Measurements from ENCODE around the gene VARS2. TPM values are rescaled to one million over a fixed set of nuclear protein-coding genes. Genes with fewer than 3 reads are reported as not detected.

The VARS2 gene
- total and polyA plus RNA-seq, 2 donors (not counting 1 experiment from before 2014, with no cell fraction given), result 27.1 to 41.6 TPM

DNA sequence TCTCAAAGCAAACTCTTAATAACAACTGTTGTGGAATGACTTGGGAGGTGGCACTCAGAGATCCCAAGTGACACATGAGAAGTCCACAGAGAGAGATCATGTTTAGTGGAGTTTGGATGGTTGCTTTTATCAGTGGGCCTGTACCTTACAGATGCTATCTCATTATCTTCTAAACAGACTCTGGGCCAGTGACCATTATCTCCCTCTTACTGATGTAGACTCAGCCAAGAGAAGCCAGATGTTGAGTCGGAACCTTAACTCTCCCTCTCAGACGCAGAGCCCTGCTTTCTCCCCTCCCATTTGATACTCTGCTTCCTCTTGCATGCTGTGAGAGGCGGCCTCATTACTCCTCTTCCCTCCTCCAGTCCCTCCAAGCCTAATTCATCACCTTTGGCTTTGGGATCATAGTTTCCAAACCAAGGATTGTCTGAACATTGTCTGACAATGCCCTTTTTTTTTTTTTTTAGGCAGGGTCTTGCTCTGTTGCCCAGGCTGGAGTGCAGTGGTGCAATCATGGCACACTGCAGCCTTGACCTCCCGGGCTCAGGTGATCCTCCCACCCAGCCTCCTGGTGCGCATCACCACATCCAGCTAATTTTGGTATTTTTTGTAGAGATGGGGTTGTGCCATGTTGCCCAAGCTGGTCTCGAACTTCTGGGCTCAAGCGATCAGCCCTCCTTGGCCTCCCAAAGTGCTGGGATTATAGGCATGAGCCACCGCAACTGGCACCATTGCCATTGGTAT, 34.2 kb upstream of the VARS2 start:
- Mint-ChIP-seq H3K4me3 (no peak overlapping the region), H3K27ac (peak overlapping the region; percentile 60), H3K4me1 (peaks cover 52% of the 10 kb centered on the region), H3K9me3 (ENCODE audit: insufficient read depth) (no peaks in the 10 kb centered on the region), H3K27me3 (peaks cover 3% of the 10 kb centered on the region)
- CTCF ChIA-PET, result interaction anchor here (0.6 to 6.2 kb wide), 8 partner anchors 34 to 249 kb away, joined by 3 to 53 read pairs (median 3); partner anchors contain the start of gene VARS2
- Histone ChIP-seq H3K4me2 (replicated peaks; ENCODE audit: low read depth, low read length, poor library complexity, severe bottlenecking) (no peak overlapping the region), H3K27me3 (replicated peaks in 1 of 4; ENCODE audit: control extremely low read depth in 1 of 4, control insufficient read depth in 3 of 4, insufficient read depth in 4 of 4, low read length in 3 of 4) (no peaks in the 10 kb centered on the region), H2AFZ (ENCODE audit: insufficient read depth, low read depth, low read length, poor library complexity, severe bottlenecking) (peak overlapping the region; percentile 15), H3K9me3 (ENCODE audit: control extremely low read depth in 1 of 3, control insufficient read depth in 2 of 3, insufficient read depth in 1 of 3, low read length in 2 of 3) (no peaks in the 10 kb centered on the region), H4K20me1 (ENCODE audit: control insufficient read depth, insufficient read depth, low read length, poor library complexity, severe bottlenecking) (no peaks in the 10 kb centered on the region), H3K36me3 (replicated peaks in 1 of 2; ENCODE audit: control extremely low read depth in 1 of 2, control insufficient read depth in 1 of 2, extremely low read depth in 1 of 2, insufficient read depth in 2 of 2, low read length in 1 of 2) (no peaks in the 10 kb centered on the region), H3K27ac (ENCODE audit: low read length in 2 of 2) (peak overlapping the region in 1 of 2 donors; percentile 6), H3K4me1 (ENCODE audit: control insufficient read depth in 2 of 2, insufficient read depth in 2 of 2, low read length in 2 of 2) (peaks cover 38 to 43% of the 10 kb centered on the region in 2 donors), H3K4me3 (ENCODE audit: control extremely low read depth in 1 of 5, extremely low read depth in 1 of 5, insufficient read depth in 1 of 5, low read depth in 2 of 5, low read length in 4 of 5) (no peak overlapping the region), H3K79me2 (ENCODE audit: control insufficient read depth, insufficient read depth, low read length) (peaks cover under 1% of the 10 kb centered on the region), H3K9ac (ENCODE audit: low read length) (no peak overlapping the region)
- POLR2A ChIA-PET, result no interaction called here
- ATAC-seq (ENCODE audit: low read depth) (no peak), DNase-seq (no peak)
- intact Hi-C loops (cut with micrococcal nuclease), result loop anchor here (5.0 kb wide), 1 partner anchor 203 kb away; no protein-coding TSS in a partner anchor
- no peak for TF ChIP-seq EZH2 (IDR thresholded peaks at IDR 0.05; ENCODE audit: borderline replicate concordance, insufficient read depth, low read depth, low read length, poor library complexity, severe bottlenecking)
- 96% methylated on average over 5 of the region's 8 CpGs for WGBS (ENCODE audit: insufficient coverage)

DNA sequence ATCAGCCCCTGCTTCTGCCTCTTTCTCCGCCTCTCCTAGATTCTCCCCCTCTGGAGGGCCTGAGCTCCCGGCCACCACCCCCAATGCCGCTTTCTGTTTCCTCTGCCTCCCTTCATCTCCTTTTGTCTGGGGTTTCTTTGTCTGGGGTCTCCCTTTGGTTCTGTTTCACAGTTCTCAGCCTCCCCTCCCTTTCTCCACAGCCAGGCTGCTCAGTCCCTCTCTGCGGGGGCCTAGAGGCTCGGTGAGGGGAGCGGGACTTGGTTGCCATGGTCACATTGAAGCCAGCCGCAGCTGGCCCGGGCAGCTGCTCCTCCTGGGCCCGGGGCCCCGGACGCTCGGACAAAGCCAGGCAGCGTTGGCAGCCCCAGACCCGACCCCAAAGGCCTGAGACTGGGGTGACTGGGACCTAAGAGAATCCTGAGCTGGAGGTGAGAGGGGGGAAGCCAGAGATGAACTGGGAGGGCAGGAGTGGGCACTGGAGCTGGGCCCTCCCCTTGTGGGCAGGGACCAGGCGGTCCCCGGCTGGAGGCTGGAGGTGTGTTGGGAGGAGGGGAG, 33.3 kb upstream of the VARS2 start:
- ATAC-seq (ENCODE audit: low read depth), result no peak
- Histone ChIP-seq H3K9me3 (ENCODE audit: control extremely low read depth in 1 of 3, control insufficient read depth in 2 of 3, insufficient read depth in 1 of 3, low read length in 2 of 3) (no peaks in the 10 kb centered on the region), H3K79me2 (ENCODE audit: control insufficient read depth, insufficient read depth, low read length) (peaks cover 10% of the 10 kb centered on the region), H3K9ac (ENCODE audit: low read length) (no peak overlapping the region), H2AFZ (ENCODE audit: insufficient read depth, low read depth, low read length, poor library complexity, severe bottlenecking) (no peak overlapping the region), H3K4me2 (replicated peaks; ENCODE audit: low read depth, low read length, poor library complexity, severe bottlenecking) (no peak overlapping the region), H3K4me3 (ENCODE audit: control extremely low read depth in 1 of 5, extremely low read depth in 1 of 5, insufficient read depth in 1 of 5, low read depth in 2 of 5, low read length in 4 of 5) (no peak overlapping the region), H4K20me1 (ENCODE audit: control insufficient read depth, insufficient read depth, low read length, poor library complexity, severe bottlenecking) (peaks cover 2% of the 10 kb centered on the region), H3K27me3 (replicated peaks in 1 of 4; ENCODE audit: control extremely low read depth in 1 of 4, control insufficient read depth in 3 of 4, insufficient read depth in 4 of 4, low read length in 3 of 4) (no peaks in the 10 kb centered on the region), H3K4me1 (ENCODE audit: control insufficient read depth in 2 of 2, insufficient read depth in 2 of 2, low read length in 2 of 2) (peaks cover 47 to 52% of the 10 kb centered on the region in 2 donors), H3K36me3 (replicated peaks in 1 of 2; ENCODE audit: control extremely low read depth in 1 of 2, control insufficient read depth in 1 of 2, extremely low read depth in 1 of 2, insufficient read depth in 2 of 2, low read length in 1 of 2) (no peaks in the 10 kb centered on the region), H3K27ac (ENCODE audit: low read length in 2 of 2) (peak overlapping the region in 1 of 2 donors; percentile 81)
- H3K27ac Mint-ChIP-seq, result peak overlapping the region; percentile 90
- H3K27me3 Mint-ChIP-seq, result no peaks in the 10 kb centered on the region
- intact Hi-C loops (cut with micrococcal nuclease), result no loop called here
- ChIA-PET POLR2A (no interaction called here), CTCF (interaction anchor here (0.7 to 6.2 kb wide), 5 partner anchors 33 to 202 kb away, joined by 3 to 53 read pairs (median 3); partner anchors contain the start of gene VARS2)
- no peak for TF ChIP-seq EZH2 (IDR thresholded peaks at IDR 0.05; ENCODE audit: borderline replicate concordance, insufficient read depth, low read depth, low read length, poor library complexity, severe bottlenecking)
- TF ChIP-seq, protein P1, sequence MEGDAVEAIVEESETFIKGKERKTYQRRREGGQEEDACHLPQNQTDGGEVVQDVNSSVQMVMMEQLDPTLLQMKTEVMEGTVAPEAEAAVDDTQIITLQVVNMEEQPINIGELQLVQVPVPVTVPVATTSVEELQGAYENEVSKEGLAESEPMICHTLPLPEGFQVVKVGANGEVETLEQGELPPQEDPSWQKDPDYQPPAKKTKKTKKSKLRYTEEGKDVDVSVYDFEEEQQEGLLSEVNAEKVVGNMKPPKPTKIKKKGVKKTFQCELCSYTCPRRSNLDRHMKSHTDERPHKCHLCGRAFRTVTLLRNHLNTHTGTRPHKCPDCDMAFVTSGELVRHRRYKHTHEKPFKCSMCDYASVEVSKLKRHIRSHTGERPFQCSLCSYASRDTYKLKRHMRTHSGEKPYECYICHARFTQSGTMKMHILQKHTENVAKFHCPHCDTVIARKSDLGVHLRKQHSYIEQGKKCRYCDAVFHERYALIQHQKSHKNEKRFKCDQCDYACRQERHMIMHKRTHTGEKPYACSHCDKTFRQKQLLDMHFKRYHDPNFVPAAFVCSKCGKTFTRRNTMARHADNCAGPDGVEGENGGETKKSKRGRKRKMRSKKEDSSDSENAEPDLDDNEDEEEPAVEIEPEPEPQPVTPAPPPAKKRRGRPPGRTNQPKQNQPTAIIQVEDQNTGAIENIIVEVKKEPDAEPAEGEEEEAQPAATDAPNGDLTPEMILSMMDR (IDR thresholded peaks at IDR 0.05), result no peak
- H3K9me3 Mint-ChIP-seq (ENCODE audit: insufficient read depth), result no peaks in the 10 kb centered on the region
- peaks cover 61% of the 10 kb centered on the region for H3K4me1 Mint-ChIP-seq
- DNase-seq, result no peak
- no peak overlapping the region for H3K4me3 Mint-ChIP-seq
- 98% methylated on average over 14 of the region's 16 CpGs for WGBS (ENCODE audit: insufficient coverage)

Measured in B cell (primary cell).